ENCODE measurements around the gene HOXB2.

Gene HOXB2

DNA sequence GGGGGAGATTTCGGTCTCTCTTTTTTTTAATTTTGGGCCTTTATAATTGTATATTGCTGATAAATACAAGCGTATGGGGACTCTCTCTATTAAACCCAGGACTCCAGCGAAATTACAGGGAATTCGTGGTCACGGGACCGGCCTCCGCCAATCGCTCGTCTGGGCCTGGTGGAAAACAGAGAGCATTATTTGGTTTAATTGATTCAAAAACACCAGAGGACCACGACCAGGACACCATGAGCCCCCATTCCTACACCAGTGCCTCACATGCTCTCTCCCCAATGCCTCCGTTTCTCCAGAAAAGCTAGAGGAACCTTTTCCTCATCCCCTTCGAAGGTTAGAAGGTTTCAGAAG, at the start of gene HOXB2:
TSS of gene HOXB2 (minus strand) at position 88 of the 354 bp plus-strand sequence. CDS start 198 bp downstream, outside the sequence.
- DNase-seq (ENCODE audit: low read depth): no peak

DNA sequence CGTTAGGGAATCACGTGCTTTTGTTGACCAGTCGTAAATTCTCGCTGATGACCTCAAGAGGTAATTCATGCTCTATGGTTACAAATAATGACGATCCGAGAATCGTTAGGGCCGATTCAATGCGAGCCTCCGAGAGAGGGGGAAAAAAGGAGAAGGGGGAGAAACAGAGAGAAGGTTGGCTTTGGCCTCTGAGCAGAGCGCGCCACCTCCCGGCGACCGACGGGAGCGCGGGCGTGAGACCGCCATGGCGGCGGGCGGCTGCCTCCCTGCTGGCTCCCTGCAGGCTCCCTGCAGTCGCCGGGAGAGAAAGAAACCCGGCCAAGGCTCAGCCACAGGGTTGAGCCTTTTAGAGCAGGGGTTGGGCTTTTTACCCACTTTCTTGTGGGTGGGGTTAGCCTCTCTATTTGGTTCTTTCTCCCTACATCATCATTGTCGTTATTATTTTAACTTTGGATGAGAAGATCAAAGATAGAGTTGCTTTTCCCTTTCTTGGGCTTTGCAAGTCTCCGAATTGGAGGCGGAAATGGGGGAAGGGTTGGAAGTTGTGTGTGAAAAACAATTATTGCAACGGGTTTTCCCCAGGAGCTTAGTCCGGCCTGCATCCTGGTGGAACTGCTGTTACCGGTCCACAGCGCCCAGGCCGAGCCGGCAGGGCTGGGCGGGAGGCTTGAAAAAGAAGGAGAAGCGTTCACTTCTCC, 49.1 kb upstream of the HOXB2 start:
- DNase-seq (ENCODE audit: low read depth): peak; percentile 67

- no peak for DNase-seq (ENCODE audit: low read depth)
Observed at GRCh38 chr17:48593126-48593829, 48.4 kb upstream of the HOXB2 start, which contains the start of gene HOXB5. Gene HOXB5, minus strand, starts transcription at chr17:48593779. Its CDS starts 97 bp downstream, at chr17:48593682.

GRCh38 chr17:48592577-48592976, 47.7 kb upstream of the HOXB2 start:
- no peak for DNase-seq (ENCODE audit: low read depth)

DNA sequence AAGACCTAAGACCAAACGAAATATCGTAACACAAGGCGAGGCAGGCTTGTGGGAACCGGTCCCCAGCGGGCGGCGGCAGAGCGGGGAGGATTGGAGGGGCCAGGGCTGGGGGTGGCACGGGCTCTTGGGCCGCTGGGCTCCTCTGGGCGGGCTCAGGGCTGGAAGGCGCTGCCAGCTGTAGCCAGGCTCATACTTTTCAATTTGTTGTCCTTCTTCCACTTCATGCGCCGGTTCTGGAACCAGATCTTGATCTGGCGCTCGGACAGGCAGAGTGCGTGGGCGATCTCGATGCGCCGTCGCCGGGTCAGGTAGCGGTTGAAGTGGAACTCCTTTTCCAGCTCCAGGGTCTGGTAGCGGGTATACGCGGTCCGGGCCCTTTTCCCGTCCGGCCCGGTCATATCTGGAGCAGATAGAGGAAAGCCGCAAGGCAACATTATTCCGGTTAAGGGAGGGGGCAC, 47.2 kb upstream of the HOXB2 start:
- DNase-seq (ENCODE audit: low read depth): no peak

GRCh38 chr17:48591255-48592056, 46.5 kb upstream of the HOXB2 start:
- DNase-seq (ENCODE audit: low read depth): no peak

DNA sequence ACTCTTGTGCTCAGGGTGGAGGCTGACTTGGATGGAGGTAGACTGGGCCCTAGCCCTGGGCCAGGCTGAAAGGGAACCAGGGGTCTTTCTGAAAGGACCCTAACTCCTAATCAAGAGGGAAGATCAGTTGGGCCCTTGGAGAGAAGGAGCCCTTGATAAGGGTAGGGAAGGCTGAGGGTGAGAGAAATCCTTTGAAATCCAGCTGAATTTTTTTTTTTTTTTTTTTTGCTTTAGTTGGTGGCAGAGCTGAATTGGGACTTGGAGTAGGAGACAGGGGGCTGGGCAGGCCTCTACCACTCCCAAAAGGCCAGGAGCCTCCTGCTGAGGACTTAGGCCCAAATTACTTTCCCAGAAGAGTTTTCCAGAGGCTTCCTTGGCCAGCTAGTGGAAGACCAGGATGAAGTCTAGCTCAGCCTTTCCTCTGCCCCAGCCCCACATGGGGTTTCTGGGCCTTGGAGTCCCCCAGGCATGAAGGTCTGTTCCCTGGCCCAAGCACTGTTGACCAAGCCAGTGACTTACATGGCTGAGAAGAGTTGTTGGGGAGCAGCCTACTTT, 45.8 kb upstream of the HOXB2 start:
- no peak for DNase-seq (ENCODE audit: low read depth)

- DNase-seq (ENCODE audit: low read depth): no peak
Observed at GRCh38 chr17:48589831-48590606, 45.1 kb upstream of the HOXB2 start, which contains the start of gene HOXB3. Gene HOXB3, minus strand, starts transcription at chr17:48590241. Its CDS starts 37,767 bp downstream, at chr17:48552474.

DNA sequence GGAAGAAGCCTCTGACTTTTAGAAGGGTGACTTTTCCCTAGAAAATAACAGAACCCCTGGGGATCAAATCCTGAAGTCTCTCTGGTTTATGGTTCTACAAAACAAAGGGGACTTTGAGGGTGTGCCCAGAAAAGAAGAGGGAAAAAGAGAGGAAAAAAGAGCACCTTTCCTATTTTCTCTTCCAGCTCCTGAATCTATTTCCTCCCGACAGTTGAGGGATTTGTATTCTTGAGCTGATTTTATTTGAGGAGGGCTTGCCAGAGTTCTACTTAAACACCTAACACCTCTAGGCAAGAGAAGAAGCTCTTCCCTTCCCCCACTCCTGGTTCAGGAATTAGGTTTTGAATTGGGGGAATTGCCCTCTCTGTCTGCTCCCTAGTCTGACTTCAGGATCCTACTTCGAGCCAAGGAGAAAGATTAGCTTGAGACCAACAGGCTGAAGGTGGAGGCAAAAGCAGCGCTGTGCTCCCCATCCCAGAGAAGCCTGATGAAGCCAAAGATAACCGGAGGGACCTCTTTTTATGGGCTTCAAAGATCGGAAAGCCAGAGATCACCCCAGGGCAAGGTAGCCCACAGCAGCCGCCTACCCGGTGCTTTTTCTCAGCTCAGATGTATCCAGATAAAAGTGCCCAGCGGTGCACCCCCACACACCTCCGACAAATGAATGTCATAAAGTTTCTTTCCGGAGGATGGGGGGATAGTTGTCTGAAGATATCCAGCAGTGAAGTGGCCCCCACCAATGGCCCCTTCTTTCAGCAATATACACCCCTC, 44.3 kb upstream of the HOXB2 start:
- no peak for DNase-seq (ENCODE audit: low read depth)

DNA sequence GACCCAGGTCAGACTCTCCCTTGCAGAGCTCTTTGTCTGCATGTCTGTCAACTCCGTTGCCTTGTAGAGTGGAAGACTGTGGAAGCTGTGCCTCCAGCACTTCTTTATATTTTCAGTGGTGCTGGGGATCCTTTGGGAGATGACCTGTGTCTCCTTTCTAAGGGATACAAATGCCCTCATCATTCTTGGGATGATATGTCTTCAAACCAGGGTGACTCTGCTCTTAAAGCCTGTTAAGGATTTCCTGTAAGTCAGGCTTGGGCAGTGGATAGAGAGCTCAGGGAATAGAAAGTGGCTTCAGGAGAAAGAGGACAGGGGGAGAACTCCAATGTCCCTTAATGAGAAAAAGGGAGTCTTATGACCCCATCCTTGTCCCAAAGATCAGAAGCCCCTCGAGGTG, 43.6 kb upstream of the HOXB2 start:
- no peak for DNase-seq (ENCODE audit: low read depth)

DNA sequence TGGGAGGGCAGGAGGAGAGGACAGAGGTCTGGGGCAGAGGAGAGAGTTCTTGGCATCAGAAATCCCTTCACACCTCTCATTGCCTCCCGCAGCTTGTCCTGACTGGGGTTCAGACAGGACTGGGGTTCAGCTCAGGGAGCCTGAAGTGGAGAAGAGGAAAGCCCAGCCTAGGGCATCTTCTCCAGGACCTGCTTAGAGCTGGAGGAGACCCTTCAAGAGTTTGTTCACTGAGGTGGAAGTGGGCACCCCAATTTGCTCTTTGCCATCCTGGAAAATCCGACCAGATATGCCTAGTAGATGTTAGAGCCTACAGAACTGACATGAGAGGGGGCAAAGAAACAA, 43.1 kb upstream of the HOXB2 start:
- DNase-seq (ENCODE audit: low read depth): no peak

DNA sequence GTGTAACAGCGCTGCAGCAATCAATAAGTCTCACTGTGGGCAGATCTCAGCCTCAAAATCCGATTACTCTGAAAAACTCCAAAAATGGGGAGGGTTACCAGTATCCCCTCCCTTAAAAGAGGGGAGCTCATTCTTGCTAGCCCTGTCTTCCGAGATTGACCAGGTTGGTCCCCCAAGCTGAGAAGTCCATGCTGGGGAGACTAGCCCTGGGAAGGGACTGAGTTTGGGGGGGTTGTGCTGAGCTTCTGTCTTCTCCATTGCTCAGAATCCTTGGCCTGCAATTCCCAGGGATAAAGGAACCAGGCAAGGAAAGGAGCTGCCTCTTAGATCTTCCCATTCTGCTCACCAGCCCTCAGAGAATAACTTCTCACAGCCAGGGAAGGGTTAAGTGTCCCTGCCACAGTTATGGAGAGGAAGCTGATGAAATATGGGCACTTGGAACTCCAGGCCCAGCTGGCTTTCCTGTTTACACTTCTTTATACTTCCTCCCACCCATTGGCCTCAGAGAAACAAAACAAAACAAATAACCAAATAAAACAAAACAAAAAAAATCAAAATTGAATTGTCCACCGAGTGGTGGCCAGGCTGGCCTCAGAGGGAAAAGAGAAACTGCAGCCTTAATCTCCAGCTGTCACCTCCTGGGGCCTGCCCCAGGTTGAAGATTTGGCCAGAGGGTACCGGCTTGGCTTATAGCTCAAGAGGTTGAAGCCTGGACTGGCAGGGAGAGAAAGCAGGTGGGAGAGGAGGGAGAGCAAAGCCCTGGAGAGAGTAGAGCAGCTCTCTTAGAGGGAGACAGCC, 42.6 kb upstream of the HOXB2 start:
- DNase-seq (ENCODE audit: low read depth): no peak

GRCh38 chr17:48586355-48587258, 41.7 kb upstream of the HOXB2 start:
- DNase-seq (ENCODE audit: low read depth): no peak

GRCh38 chr17:48584223-48584741, 39.4 kb upstream of the HOXB2 start:
- DNase-seq (ENCODE audit: low read depth): no peak

- DNase-seq (ENCODE audit: low read depth): no peak
Observed at GRCh38 chr17:48583708-48584222, 38.9 kb upstream of the HOXB2 start.

DNA sequence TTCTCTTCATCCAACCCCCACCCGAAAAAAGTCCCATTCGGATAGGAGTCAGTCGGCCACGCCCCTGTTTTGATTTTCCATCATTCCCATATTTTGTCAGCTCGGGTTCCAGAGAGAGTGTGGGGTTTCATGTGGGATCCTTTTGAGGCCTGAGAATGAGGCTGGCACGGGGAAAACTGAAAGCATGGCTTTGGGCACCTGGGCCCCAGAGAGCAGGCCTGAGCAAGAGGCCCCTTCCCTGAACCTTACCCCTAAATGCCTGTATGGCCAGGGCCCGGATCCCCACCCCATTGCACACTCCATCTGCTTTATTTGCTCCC, 37.8 kb upstream of the HOXB2 start:
- DNase-seq (ENCODE audit: low read depth): no peak

- DNase-seq (ENCODE audit: low read depth): no peak
Observed at GRCh38 chr17:48579760-48580554, 35.0 kb upstream of the HOXB2 start.

GRCh38 chr17:48579471-48579759, 34.5 kb upstream of the HOXB2 start:
- no peak for DNase-seq (ENCODE audit: low read depth)

All from stimulated activated CD4-positive, alpha-beta T cell treated with anti-CD3 and anti-CD28 coated beads, Interleukin-2, amount 100 ng/mL, for 4 hours (primary cell).